Keratinocyte (primary cell): Measurements from ENCODE around the gene CDKN2D.

ENCODE experiments used
- CTCF ChIP-seq, 3 experiments: IDR thresholded peaks in 1 of 3; conservative IDR thresholded peaks in 1 of 3; optimal IDR thresholded peaks in 1 of 3; 2 replicates in 2 of 3; 3 replicates in 1 of 3; pipeline versions ENCODE3 to v1.5.1; 2011; ENCODE audit warnings: low read length in 3 of 3, mild to moderate bottlenecking in 3 of 3, moderate library complexity in 2 of 3, control low read depth in 1 of 3, inconsistent platforms in 1 of 3; ENCODE audit not compliant: insufficient read depth in 2 of 3; ENCODE audit errors: extremely low read depth in 1 of 3
- EZH2 ChIP-seq: IDR thresholded peaks from one replicate; pipeline ENCODE4 v1.6.1; 2012; ENCODE audit warnings: inconsistent platforms, mild to moderate bottlenecking, low read length, moderate library complexity

GRCh38 chr19:10582091-10582490 is 13.3 kb upstream of the CDKN2D start:
- TF ChIP-seq EZH2 = no peak
- TF ChIP-seq CTCF (optimal IDR thresholded peaks at IDR 0.05 in 1 of 3, IDR thresholded peaks at IDR 0.05 in 1 of 3, conservative IDR thresholded peaks at IDR 0.05 in 1 of 3; ENCODE audit: extremely low read depth in 1 of 3, insufficient read depth in 2 of 3, low read length in 3 of 3) = no peak
